Measurements from ENCODE around the gene PROS1.

GRCh38 chr3:93926789-93927188 is 46.9 kb downstream of the PROS1 start:
- TF ChIP-seq CTCF (conservative IDR thresholded peaks at IDR 0.05; ENCODE audit: low read length) (no peak), EZH2phosphoT487 (IDR thresholded peaks at IDR 0.05; ENCODE audit: borderline replicate concordance, low read depth, low read length) (no peak)
